ENCODE results near the gene CST8.

DNA sequence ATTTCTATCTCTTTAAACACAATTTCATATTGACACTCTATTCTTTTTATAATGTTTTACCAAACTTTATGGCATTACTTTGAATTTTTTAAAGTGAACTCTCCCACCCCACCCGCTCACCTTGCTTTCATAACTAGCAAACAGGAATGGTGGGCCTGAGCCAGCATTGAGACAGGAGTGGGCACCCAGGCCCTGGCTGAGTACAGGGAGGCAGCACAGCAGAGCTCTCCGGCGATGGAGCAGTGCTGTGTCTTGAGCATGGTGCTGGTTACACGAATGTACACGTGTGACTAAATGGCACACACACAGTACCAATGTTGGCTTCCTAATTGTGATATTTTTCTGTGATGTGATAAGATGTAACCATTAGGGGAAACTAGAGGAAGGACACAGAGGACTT, 42.8 kb upstream of the CST8 start:
- TF ChIP-seq, protein P1, sequence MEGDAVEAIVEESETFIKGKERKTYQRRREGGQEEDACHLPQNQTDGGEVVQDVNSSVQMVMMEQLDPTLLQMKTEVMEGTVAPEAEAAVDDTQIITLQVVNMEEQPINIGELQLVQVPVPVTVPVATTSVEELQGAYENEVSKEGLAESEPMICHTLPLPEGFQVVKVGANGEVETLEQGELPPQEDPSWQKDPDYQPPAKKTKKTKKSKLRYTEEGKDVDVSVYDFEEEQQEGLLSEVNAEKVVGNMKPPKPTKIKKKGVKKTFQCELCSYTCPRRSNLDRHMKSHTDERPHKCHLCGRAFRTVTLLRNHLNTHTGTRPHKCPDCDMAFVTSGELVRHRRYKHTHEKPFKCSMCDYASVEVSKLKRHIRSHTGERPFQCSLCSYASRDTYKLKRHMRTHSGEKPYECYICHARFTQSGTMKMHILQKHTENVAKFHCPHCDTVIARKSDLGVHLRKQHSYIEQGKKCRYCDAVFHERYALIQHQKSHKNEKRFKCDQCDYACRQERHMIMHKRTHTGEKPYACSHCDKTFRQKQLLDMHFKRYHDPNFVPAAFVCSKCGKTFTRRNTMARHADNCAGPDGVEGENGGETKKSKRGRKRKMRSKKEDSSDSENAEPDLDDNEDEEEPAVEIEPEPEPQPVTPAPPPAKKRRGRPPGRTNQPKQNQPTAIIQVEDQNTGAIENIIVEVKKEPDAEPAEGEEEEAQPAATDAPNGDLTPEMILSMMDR (optimal IDR thresholded peaks at IDR 0.05 in 1 of 3, IDR thresholded peaks at IDR 0.05 in 1 of 3, conservative IDR thresholded peaks at IDR 0.05 in 1 of 3; ENCODE audit: extremely low read depth in 1 of 3, insufficient read depth in 2 of 3, low read length in 3 of 3): no peak
- no peak for TF ChIP-seq EZH2 (IDR thresholded peaks at IDR 0.05; ENCODE audit: low read length)

All from keratinocyte (primary cell).